HG03521 (cell line): ENCODE results near the gene GTF3C5.
"Not testable (repeated sequence)": the region's sequence is repeated elsewhere in the genome, so short reads cannot be mapped to it uniquely, and the experiment has no call there.

ENCODE experiments used
- ATAC-seq: cut with Tn5 transposase; IDR thresholded peaks from one replicate; pipeline ENCODE4 v1.9.1; 2021; ENCODE audit warnings: mild to moderate bottlenecking, moderate library complexity; ENCODE audit not compliant: unreplicated experiment

GTF3C5 gene

GRCh38 chr9:132995121-132995420 is 35.7 kb upstream of the GTF3C5 start:
- ATAC-seq = no peak

GRCh38 chr9:132995879-132996278 is 34.9 kb upstream of the GTF3C5 start:
- no peak for ATAC-seq

DNA sequence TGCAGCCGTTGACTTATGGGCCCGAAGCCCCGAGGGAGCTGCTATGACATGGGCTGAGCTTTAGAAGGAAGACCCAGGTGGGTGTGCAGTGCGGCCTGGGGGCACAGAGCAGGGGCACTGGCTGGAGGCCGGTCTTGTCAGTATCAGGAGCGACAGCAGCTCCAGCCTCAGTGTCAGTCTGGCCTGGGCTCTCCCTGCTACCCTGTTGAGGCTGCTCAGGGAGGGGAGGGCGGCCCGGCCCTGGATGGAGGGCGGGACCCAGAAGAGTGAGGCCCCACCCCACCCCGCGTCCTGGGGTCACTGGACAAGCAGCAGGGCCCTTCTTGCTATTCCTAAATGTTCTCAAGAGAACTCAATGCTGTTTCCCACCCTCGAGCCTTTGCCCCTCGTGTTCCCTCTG is 34.3 kb upstream of the GTF3C5 start:
- no peak for ATAC-seq

DNA sequence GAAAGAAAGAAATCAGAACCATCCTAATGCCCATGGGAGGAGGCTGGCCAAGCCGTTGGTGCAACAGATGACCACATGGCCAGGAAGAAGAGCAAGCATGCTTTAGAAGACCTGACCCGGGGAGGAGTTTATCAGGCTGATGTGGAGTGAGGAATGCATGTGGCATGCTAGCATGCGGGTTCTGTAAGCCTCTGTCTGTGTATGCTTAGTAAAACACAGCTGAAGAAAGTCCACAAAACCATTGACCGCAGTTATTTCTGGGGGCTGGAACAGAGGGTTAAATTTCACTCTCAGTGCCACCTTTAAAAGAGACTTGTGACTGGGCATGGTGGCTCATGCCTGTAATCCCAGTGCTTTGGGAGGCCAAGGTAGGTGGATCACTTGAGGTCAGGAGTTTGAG is 33.2 kb upstream of the GTF3C5 start:
- ATAC-seq = no peak

DNA sequence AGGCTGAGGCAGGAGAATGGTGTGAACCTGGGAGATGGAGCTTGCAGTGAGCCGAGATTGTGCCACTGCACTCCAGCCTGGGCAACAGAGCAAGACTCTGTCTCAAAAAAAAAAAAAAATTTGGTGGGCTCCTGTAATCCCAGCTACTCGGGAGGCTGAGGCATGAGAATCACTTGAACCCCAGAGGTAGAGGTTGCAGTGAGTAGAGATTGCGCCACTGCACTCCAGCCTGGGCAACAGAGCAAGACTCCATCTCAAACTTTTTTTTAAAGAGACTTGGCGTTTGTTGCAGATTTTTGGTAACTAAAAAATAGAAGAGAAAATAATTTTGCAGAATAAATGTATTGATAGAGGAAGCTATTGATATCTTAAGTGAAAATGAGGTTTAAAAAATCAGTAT is 32.6 kb upstream of the GTF3C5 start:
- not testable (repeated sequence) for ATAC-seq

- ATAC-seq = no peak
Measured at GRCh38 chr9:132998831-132999635, 31.8 kb upstream of the GTF3C5 start.

DNA sequence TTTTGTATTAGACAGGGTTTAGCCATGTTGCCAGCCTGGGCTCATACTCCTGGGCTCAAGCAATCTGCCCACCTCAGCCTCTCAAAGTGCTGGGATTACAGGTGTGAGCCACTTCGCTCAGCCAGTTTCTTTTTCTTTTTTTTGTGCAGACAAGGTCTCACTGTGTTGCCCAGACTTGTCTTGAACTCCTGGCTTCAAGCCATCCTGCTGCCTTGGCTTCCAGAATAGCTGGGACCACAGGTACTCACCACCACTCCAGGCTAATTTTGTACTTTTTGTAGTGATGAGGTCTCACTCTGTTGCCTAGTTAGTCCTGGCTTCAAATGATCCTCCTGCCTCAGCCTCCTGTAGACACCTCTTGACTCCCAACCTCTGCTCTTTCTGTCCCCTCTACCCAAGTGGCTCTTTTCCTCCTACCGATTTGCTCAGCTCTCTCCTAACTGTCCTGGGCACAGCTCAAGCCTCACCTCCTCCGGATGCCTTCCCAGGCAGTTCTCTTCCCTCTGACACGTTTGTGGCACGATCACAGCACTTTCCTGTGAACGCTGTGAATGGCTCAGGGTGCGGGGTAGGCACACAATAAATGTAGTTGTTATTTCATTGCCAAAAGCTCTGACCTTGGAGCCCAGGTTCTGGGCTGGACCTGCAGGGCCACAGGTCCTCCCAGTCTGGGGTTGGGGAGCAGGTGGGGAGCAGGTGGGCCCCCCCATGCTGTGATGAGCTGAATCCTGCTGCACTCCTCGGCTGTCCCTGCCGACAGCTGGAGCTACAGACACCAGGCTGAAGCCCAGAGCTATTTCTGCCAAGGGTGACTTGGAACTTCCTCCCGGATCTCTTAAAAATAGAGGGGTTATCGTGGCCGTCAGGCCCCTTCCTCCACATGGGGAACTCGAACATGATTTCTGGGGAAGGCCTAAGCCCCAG is 28.4 kb upstream of the GTF3C5 start:
- ATAC-seq = no peak

GRCh38 chr9:133003071-133003461 is 27.7 kb upstream of the GTF3C5 start:
- no peak for ATAC-seq

DNA sequence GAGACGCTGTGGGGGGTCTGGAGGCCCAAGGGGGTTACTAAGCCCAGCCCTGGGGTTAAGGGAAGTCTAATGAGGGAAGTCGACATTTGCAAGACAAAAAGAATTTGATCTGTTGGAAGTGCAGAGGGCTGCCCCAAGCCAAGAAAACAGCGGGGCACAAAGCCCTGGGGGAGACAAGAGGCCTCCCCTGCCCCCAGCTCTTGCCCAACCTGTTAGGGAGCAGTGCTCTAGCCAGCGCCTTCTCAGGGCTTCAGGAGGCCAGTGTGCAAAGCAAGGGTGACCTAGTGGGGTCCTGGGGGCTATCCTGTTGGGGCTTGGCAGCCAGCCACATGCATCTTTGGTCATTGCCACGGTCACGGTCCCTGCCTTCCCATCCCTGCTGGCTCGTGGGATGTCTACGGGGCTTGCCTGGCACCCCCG is 27.1 kb upstream of the GTF3C5 start:
- ATAC-seq = no peak

DNA sequence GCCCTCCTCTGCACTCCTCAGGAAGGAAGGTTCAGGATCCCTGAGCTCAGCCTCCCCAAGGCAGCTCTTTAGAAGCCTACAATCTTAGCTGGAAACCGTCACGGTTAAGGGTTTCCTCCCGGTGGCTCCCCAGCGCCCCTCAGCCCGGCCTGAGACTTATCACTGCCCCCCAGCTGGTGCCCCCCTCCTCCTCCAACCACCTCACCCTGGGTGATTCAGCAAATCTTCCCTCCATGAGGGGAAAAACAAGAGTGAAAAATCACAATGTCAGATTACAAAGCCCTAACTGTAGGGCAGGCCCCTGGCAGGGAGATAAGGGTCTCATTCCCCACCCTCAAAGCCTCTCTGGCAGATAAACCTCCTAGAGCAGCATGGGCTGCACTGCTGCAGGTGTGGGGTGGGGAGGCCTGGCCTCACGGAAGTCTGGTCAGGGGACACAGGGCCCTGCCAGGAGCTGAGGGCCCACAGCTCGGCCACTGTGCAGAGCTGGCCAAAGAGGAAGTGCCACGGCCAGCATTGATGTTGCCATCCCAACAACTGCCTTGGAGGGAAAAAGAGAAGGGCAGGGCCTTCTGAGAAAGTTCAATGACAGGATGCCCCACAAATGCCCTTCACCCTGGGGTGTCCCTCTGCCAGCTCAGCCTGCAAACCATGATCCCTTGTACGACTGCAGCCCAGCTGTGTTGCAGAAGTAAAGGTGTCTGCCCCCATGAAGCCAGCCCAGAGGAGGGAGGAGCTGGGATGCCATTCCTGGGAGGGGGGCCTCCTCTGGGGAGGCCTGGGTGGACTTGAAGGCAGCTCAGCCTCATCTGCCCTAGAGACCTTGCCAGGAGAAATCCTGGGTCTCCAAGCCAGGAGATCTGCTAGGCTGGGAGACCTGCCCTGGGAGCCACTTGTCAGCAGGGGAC is 26.5 kb upstream of the GTF3C5 start:
- no peak for ATAC-seq

GRCh38 chr9:133004999-133005760 is 25.6 kb upstream of the GTF3C5 start:
- ATAC-seq = no peak

- ATAC-seq = no peak
Measured at GRCh38 chr9:133005957-133006356, 24.8 kb upstream of the GTF3C5 start.

GRCh38 chr9:133006731-133007352 is 24.0 kb upstream of the GTF3C5 start:
- no peak for ATAC-seq

DNA sequence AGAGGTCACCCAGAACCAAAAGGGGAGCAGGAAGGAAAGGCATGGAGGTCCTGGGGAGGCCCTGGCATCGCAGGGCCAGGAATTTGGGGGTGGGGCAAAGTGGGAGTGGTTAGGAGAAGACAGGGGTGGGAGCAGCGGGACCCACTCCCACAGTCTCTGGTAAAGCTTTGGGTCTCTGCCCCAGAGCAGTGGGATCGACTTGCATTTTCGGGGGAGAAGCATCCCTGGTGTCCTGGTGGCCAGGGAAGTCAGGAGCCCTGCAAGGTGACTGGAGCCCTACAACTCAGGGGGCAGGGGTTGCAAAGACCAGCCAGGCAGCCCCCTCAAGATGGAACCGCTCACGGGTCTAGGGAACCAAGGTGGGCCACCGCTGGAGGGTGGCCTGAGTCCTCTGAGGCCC is 22.4 kb upstream of the GTF3C5 start:
- ATAC-seq = no peak

- no peak for ATAC-seq
Measured at GRCh38 chr9:133008824-133009223, 22.0 kb upstream of the GTF3C5 start.

- ATAC-seq = no peak
Measured at GRCh38 chr9:133009906-133010582, 20.8 kb upstream of the GTF3C5 start.

GRCh38 chr9:133014696-133015095 is 16.1 kb upstream of the GTF3C5 start:
- no peak for ATAC-seq

GRCh38 chr9:133023117-133023890 is 7.5 kb upstream of the GTF3C5 start:
- ATAC-seq = no peak

DNA sequence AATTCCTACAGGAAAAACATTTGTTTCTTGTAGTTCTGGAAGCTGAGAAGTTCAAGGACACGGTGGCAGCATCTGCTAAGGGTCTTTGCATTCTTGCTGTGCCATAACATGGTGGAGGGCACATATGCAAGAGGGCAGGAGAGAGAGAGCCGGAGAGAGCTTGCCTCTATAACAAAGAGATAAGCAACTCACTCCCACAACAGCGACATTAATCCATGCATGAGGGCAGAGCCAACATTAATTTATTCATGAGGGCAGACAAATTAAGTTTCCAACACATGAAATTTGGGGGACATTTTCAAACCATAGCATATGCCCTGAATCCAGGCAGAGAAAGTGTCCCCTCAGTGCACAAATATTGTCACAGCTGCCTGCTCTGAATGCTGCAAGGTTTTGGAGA is 4.4 kb upstream of the GTF3C5 start:
- no peak for ATAC-seq
